H1 (cell line): ENCODE data around the gene SLC26A9.

Experiments
- CEBPB ChIP-seq: IDR thresholded peaks from 2 replicates; pipeline ENCODE4 v1.6.1; 2012; ENCODE audit warnings: low read depth, low read length
- CHD2 ChIP-seq: IDR thresholded peaks from 2 replicates; pipeline ENCODE4 v1.6.1; 2012; ENCODE audit warnings: low read length, improper control_type of control experiment
- CREB1 ChIP-seq: IDR thresholded peaks from 2 replicates; pipeline ENCODE4 v1.6.1; 2012; ENCODE audit warnings: inconsistent platforms
- CTCF ChIP-seq, 3 experiments: IDR thresholded peaks; 1 replicate in 2 of 3; 2 replicates in 1 of 3; pipeline versions ENCODE4 v1.5.1 to v1.6.1; 2011; ENCODE audit warnings: low read length in 3 of 3, mild to moderate bottlenecking in 3 of 3, inconsistent platforms in 2 of 3, low read depth in 1 of 3, moderate library complexity in 1 of 3; ENCODE audit not compliant: insufficient read depth in 1 of 3; ENCODE audit errors: control extremely low read depth in 1 of 3
- FOSL1 ChIP-seq: IDR thresholded peaks from 2 replicates; pipeline ENCODE4 v1.6.1; 2011; ENCODE audit warnings: mild to moderate bottlenecking, low read depth, low read length, moderate library complexity; ENCODE audit not compliant: insufficient read depth
- GTF2F1 ChIP-seq: IDR thresholded peaks from 2 replicates; pipeline ENCODE4 v1.6.1; 2012; ENCODE audit warnings: low read depth, low read length, improper control_type of control experiment, borderline replicate concordance
- MAX ChIP-seq: IDR thresholded peaks from 2 replicates; pipeline ENCODE4 v1.6.1; 2012; ENCODE audit warnings: inconsistent platforms
- POLR2A ChIP-seq, 2 experiments: IDR thresholded peaks; 1 replicate in 1 of 2; 2 replicates in 1 of 2; pipeline ENCODE4 v1.6.1; 2011; ENCODE audit warnings: low read depth in 2 of 2, low read length in 2 of 2, mild to moderate bottlenecking in 2 of 2; ENCODE audit errors: control extremely low read depth in 1 of 2
- RAD21 ChIP-seq, 2 experiments: IDR thresholded peaks in 1 of 2; conservative IDR thresholded peaks in 1 of 2; 2 replicates each; pipeline ENCODE4 v1.6.1; 2011; ENCODE audit warnings: low read depth in 2 of 2, low read length in 2 of 2, improper control_type of control experiment in 1 of 2, inconsistent platforms in 1 of 2, mild to moderate bottlenecking in 1 of 2, moderate library complexity in 1 of 2
- SP1 ChIP-seq: IDR thresholded peaks from 2 replicates; pipeline ENCODE4 v1.6.1; 2011; ENCODE audit warnings: low read depth, low read length
- SP2 ChIP-seq: IDR thresholded peaks from 2 replicates; pipeline ENCODE4 v1.6.1; 2012; ENCODE audit warnings: mild to moderate bottlenecking, low read length, inconsistent platforms

- TF ChIP-seq SP1 (no peak), CTCF (IDR thresholded peaks at IDR 0.05; ENCODE audit: control extremely low read depth in 1 of 3, insufficient read depth in 1 of 3, low read depth in 1 of 3, low read length in 3 of 3) (no peak), POLR2A (IDR thresholded peaks at IDR 0.05; ENCODE audit: control extremely low read depth in 1 of 2, low read depth in 2 of 2, low read length in 2 of 2) (no peak), SP2 (no peak), MAX (no peak), CREB1 (no peak), RAD21 (IDR thresholded peaks at IDR 0.05 in 1 of 2, conservative IDR thresholded peaks at IDR 0.05 in 1 of 2; ENCODE audit: low read depth in 2 of 2, low read length in 2 of 2) (no peak), FOSL1 (no peak), GTF2F1 (no peak), CEBPB (no peak), CHD2 (no peak)
Observed at GRCh38 chr1:205935869-205936268, 7.4 kb downstream of the SLC26A9 start.
